NCI-H774 (cell line): Measurements from ENCODE around the gene MNAT1.
"Not testable (repeated sequence)": the region's sequence is repeated elsewhere in the genome, so short reads cannot be mapped to it uniquely, and the experiment has no call there.

ENCODE experiments used
- DNase-seq: peaks from one replicate; lab custom pipeline; 2025; lab: John Stamatoyannopoulos, UW

Gene MNAT1

DNA sequence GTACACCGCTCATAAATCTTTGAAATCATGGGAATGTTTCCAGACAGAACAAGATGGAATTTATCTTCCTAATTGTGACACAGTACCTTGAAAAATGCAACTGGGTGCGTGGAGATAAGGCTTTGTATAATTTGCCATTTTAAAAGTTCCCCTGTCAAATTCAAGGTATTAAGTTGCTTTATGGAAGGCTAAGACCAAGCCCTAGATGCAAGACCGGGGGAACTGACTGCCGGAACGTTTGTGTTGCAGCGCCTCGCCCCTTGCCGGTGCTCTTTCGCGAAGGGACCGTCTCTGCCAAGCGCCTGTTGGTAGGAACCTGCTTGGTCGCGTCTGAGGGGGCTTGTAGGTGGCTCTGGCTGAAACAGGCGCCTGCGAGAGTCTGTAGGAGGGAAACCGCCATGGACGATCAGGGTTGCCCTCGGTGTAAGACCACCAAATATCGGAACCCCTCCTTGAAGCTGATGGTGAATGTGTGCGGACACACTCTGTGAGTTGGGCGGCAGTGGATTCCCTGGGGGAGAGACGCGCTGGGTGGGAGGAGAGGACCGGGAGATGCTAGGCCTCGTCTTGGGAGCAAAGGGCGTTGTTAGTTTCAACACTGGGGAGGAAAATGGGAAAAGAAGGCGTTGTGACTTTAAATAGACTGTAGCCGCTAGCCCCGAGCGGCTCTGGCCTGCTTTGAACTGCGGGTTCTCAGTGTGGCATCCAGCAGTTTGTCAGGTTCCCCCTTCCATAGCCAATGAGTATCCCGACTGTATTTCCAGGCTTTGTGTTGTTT, at the start of gene MNAT1:
Gene MNAT1, plus strand, starts transcription at position 297 of the 778 bp plus-strand sequence. Its CDS starts 102 bp downstream, at position 399.
- no peak for DNase-seq

DNA sequence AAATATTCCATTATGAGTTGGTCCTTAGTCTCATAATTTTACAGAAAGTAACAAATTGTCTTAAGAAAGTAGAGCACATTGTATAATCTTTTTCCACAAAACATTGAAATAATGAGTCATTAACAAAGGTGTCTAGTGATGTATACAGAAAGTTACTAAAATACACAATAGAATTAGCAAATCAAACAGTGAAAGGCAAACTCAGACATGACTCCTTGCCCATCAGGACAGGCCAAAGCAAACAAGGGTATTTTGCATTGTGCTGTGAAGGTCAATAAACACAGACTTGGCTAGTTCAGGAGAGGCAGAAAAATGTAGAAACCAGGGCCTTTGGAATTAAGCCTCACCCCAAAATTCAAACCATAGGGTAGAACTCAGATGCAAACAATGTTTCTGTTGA, 47.7 kb upstream of the MNAT1 start:
- DNase-seq: no peak

GRCh38 chr14:60691383-60692113, 43.0 kb upstream of the MNAT1 start:
- DNase-seq: no peak

GRCh38 chr14:60695327-60695726, 39.2 kb upstream of the MNAT1 start:
- no peak for DNase-seq

DNA sequence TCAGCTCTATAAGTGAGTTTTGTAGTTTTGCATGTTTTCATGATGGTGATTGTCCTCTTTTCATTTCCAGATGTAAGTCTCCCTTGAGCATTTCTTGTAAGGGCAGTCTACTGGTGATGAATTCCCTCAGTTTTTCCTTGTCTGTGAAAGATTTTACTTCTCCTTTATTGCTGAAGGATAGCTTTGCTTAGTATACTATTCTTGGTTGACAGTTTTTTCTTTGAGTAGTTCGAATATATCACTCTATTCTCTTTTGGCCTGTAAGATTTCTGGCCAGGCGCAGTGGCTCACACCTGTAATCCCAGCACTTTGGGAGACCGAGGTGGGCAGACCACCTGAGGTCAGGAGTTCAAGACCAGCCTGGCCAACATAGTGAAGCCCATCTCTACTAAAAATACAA, 34.0 kb upstream of the MNAT1 start:
- no peak for DNase-seq

DNA sequence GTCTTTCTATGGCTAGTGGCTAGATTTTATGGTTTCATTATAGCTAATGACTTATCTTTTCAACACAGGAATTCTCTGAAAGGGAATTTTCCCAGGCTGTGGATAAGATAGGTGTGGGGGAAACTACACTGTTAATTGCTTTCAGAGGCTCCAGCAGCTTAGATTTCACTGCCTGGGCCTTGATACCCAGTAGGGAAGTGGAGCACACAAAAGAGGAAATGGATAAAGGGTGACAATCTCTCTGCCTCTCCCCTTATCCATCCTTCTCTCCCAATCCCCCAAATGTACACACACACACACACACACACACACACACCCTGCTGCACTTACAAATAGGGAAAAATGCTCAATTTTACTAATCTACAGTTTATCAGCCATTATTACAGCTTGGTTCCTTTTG, 29.5 kb upstream of the MNAT1 start:
- no peak for DNase-seq

- DNase-seq: no peak
Observed at GRCh38 chr14:60707858-60708257, 26.7 kb upstream of the MNAT1 start.

- DNase-seq: no peak
Observed at GRCh38 chr14:60710494-60710893, 24.1 kb upstream of the MNAT1 start.

DNA sequence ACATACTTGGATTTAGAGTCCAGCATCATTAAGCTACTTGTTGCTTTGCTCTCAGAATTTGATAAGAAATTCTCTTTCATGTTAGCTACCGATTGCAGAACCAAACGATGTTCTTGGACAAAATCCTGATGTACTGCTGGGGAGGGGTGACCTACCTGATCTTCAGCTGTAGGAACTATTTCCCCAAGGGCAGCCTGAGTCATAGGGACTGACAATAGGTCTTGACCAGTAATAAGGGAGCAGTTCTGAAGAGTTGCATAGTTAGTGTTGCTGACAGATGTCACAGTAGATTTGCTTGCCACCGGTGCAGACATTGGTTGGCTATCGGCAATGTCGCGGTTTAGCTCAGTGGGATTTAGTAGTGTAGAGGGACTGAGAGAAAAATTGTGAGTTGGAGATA, 21.0 kb upstream of the MNAT1 start:
- no peak for DNase-seq

DNA sequence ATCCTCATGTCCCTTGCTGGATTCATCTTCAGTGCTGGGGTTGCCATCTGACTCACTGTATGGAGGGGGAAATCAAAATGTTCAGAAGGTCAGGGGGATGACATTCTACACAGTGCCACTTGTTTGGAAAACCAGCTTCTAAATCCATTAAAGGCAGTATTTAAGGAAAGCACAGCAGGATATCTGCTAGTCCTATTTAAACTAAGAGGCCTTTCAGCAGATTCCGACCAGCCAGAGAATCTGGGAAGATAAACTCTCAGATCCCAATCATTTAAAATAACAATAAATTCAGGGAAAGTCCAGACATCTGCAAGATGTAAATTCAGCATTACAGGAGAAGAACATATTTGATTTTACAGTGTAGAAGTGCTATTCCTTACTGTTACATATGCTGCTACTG, 14.2 kb upstream of the MNAT1 start:
- DNase-seq: no peak

DNA sequence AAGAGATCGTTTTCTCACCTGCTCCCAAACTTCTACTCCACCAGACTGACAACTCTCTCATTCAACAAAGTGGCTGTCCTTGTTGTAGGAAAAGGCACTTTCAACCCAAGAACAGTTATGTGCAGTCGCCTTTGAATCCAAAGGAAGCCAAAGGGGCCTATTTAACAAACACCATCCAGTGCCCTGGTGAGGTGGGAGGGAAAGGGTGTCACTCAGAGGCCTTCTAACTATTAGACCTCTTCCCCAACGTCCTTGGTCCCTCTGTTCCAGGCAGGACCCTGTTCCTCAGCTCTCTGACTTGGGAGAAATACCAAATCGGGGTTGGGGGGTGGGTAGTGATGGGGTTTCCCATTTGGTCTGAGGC, 13.6 kb upstream of the MNAT1 start:
- DNase-seq: no peak

DNA sequence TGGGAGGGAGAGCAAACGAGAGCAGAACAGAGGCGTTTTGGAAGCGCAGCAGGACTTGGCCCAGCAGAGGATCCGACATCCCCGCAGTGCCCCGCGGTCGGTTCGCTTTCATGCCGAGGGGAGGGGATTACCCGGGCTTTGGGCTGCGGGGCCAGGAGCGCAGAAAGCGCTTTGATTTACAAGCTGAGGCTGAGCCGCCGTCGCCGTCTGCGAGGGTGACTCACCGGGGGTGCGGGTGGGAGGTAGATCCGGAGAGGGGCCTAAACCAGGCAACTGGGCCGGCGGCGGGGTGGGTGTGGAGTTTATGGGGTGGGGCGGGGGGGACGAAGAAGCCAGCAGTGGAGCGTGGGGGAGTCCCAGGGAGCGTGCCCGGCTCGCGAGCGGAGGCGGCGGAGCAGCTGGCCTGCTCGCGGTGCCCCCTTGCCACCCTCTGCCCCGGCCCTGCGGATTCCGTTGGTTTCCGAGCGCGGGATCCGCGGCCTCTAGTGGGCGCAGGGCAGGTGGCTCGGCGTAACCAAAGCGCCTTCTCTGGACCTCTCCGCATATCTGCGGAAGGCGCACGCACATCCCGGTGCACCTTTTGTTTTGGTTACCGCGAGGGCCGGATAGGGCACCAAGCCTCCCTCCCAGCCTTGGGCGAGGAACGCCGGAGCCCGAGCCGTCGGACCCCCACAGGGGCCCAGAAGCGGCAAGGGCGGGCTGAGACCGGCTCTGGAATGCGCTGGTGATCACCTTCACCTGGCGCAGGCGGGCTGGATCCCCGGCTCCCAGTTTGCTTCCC, 13.0 kb upstream of the MNAT1 start:
- DNase-seq: no peak

- DNase-seq: no peak
Observed at GRCh38 chr14:60722107-60722356, 12.5 kb upstream of the MNAT1 start.

- no peak for DNase-seq
Observed at GRCh38 chr14:60722357-60723115, 12.0 kb upstream of the MNAT1 start.

GRCh38 chr14:60723116-60723906, 11.2 kb upstream of the MNAT1 start:
- no peak for DNase-seq

DNA sequence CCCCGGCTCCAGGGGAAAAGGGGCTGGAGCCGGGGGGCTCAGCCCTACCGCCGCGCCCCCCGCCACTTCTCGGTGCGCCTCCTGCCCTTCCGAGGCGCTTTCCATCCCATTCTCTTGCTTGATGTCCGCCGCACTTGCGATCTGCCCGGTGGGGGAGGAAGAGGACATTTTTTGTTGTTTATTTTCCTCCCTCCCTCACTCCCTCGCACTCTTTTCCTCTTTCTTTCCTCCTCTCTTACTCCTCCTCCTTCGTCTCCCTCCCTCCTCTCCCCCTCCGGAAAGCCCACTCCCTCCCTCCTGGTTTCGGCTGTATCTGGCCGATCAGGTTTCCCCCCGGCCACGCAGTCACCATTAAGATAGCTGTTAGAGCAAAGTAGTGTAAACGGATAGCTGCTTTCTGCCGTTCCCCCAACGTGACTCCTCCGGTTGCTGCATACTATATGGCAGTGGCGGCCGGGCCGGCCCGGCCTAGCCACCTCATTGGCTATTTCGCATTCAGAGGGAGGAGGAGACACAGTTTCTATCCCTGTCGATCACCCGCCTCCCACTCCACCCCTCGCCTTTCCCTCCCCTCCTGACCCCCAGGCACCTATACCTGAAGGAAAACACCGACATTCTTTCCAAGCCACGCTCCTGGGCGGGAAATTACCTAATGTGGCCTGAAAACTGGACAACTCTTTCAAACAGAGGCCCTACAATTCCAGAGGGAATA, 10.5 kb upstream of the MNAT1 start, which contains the start of gene SIX4:
Gene SIX4, minus strand, starts transcription at position 445 of the 712 bp plus-strand sequence. Its CDS starts 277 bp downstream, at position 168.
- peak; percentile 80 for DNase-seq

DNA sequence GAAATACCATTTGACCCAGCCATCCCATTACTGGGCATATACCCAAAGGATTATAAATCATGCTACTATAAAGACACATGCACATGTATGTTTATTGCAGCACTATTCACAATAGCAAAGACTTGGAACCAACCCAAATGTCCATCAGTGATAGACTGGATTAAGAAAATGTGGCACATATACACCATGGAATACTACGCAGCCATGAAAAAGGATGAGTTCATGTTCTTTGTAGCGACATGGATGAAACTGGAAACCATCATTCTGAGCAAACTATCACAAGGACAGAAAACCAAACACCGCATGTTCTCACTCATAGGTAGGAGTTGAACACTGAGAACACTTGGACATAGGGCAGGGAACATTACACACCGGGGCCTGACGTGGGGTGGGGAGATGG, 3.3 kb upstream of the MNAT1 start:
- not testable (repeated sequence) for DNase-seq

- no peak for DNase-seq
Observed at GRCh38 chr14:60732840-60733483, 1.6 kb upstream of the MNAT1 start.

DNA sequence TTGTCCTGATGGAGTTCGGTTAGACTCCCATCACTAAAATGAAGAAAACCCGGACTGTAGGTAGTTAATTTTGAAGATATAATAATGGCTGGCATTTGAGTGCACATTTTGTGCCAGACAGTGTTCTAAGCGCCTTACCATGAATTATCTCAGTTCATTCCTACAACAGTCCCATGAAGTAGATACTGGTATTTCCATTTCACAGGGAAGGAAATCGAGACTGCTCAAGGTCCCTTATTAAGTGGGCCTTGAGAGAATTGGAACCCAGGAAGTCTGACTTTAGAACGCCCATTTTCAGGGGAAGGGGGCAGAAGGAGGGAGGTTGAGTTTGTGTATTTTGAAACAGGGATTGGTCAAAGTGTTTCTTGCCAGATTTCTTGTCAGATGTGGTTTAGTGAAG, 855 bp downstream of the MNAT1 start:
- no peak for DNase-seq

GRCh38 chr14:60736494-60736893, 1.9 kb downstream of the MNAT1 start:
- DNase-seq: no peak
